Activated B cell treated with CpG ODN at 0.5 μM for 24 hours (primary cell): Measurements from ENCODE around the gene LTBR. TPM values are rescaled to one million over a fixed set of nuclear protein-coding genes. Genes with fewer than 3 reads are reported as not detected.

Experiments used
- ATAC-seq: fragments of 200-7000 bp; cut with Tn5 transposase; one replicate; pipeline ENCODE4 v1.10.0; 2021; ENCODE audit warnings: low read depth, mild to moderate bottlenecking, moderate library complexity
- CTCF ChIA-PET: fragments of 350-600 bp; sonication (Branson Sonifier 250); formaldehyde crosslinking; loops from one replicate; lab custom pipeline; 2021; ENCODE audit warnings: antibody characterized with exemption; lab: Charles Lee
- POLR2A ChIA-PET: fragments of 350-600 bp; sonication (Branson Sonifier 250); formaldehyde crosslinking; loops from one replicate; lab custom pipeline; 2021; ENCODE audit warnings: antibody characterized with exemption; lab: Charles Lee
- DNase-seq: peaks from one replicate; pipeline ENCODE4 v3.0.0; 2022
- H3K27ac Mint-ChIP-seq: one replicate; pipeline ENCODE4 v1.8.0; 2020; ENCODE audit warnings: mixed read lengths
- H3K27me3 Mint-ChIP-seq: one replicate; pipeline ENCODE4 v1.8.0; 2021; ENCODE audit warnings: mixed read lengths
- H3K36me3 Mint-ChIP-seq: one replicate; pipeline ENCODE4 v1.8.0; 2021; ENCODE audit warnings: low read depth, mixed read lengths
- H3K4me1 Mint-ChIP-seq: one replicate; pipeline ENCODE4 v1.8.0; 2021; ENCODE audit warnings: mixed read lengths
- H3K4me3 Mint-ChIP-seq: one replicate; pipeline ENCODE4 v1.8.0; 2020; ENCODE audit warnings: mild to moderate bottlenecking, mixed read lengths
- H3K9me3 Mint-ChIP-seq: one replicate; pipeline ENCODE4 v1.8.0; 2020; ENCODE audit warnings: mixed read lengths
- CTCF ChIP-seq: fragments of 200-600 bp; IDR thresholded peaks from one replicate; pipeline ENCODE4 v1.8.0; 2022; ENCODE audit warnings: antibody characterized with exemption, mild to moderate bottlenecking
- intact Hi-C: fragments of 100-400 bp; cut with micrococcal nuclease; formaldehyde crosslinking; loops from one replicate; pipeline ENCODE4 v1.15.1; 2024
- total RNA-seq: library from RNA; stranded (reverse); gene quantifications from 2 replicates; pipeline ENCODE4 v1.2.3, GENCODE V29; 2022

LTBR gene
- total RNA-seq, 1 donor from 2014 or later, result 0.33 TPM

GRCh38 chr12:6355491-6356373 is 28.2 kb upstream of the LTBR start:
- no peaks in the 10 kb centered on the region for H3K36me3 Mint-ChIP-seq
- peaks cover 67% of the 10 kb centered on the region for H3K27me3 Mint-ChIP-seq
- H3K27ac Mint-ChIP-seq, result no peak overlapping the region
- POLR2A ChIA-PET, result no interaction called here
- CTCF ChIA-PET, result no interaction called here
- DNase-seq (no peak), ATAC-seq (no peak)
- H3K4me1 Mint-ChIP-seq, result peaks cover 3% of the 10 kb centered on the region
- no peak overlapping the region for H3K4me3 Mint-ChIP-seq
- no peaks in the 10 kb centered on the region for H3K9me3 Mint-ChIP-seq
- intact Hi-C loops, result no loop called here
- no peak for TF ChIP-seq CTCF

GRCh38 chr12:6356374-6356820 is 27.6 kb upstream of the LTBR start:
- H3K4me1 Mint-ChIP-seq, result peaks cover 3% of the 10 kb centered on the region
- H3K27me3 Mint-ChIP-seq, result peaks cover 69% of the 10 kb centered on the region
- no peak for TF ChIP-seq CTCF
- H3K4me3 Mint-ChIP-seq, result no peak overlapping the region
- CTCF ChIA-PET, result no interaction called here
- H3K27ac Mint-ChIP-seq, result no peak overlapping the region
- DNase-seq, result no peak
- ATAC-seq, result no peak
- intact Hi-C loops, result no loop called here
- no peaks in the 10 kb centered on the region for H3K9me3 Mint-ChIP-seq
- H3K36me3 Mint-ChIP-seq, result no peaks in the 10 kb centered on the region
- POLR2A ChIA-PET, result no interaction called here

GRCh38 chr12:6358881-6359280 is 25.1 kb upstream of the LTBR start:
- no peak for ATAC-seq
- Mint-ChIP-seq H3K4me3 (no peak overlapping the region), H3K9me3 (no peaks in the 10 kb centered on the region), H3K27me3 (peaks cover 69% of the 10 kb centered on the region), H3K27ac (no peak overlapping the region), H3K4me1 (peaks cover 5% of the 10 kb centered on the region), H3K36me3 (no peaks in the 10 kb centered on the region)
- DNase-seq, result no peak
- intact Hi-C loops, result no loop called here
- ChIA-PET CTCF (no interaction called here), POLR2A (no interaction called here)
- no peak for TF ChIP-seq CTCF

- Mint-ChIP-seq H3K9me3 (no peaks in the 10 kb centered on the region), H3K27me3 (peaks cover 58% of the 10 kb centered on the region), H3K4me3 (no peak overlapping the region), H3K27ac (no peak overlapping the region), H3K4me1 (peaks cover 6% of the 10 kb centered on the region), H3K36me3 (no peaks in the 10 kb centered on the region)
- intact Hi-C loops, result no loop called here
- no peak for DNase-seq
- ChIA-PET POLR2A (interaction anchor here (0.5 to 0.6 kb wide), 2 partner anchors 61 kb away, joined by 4 to 14 read pairs; no protein-coding TSS in a partner anchor), CTCF (no interaction called here)
- TF ChIP-seq CTCF, result no peak
- ATAC-seq, result no peak
Measured at GRCh38 chr12:6360080-6360571, 23.8 kb upstream of the LTBR start.
